ENCODE data around the gene CNNM1. TPM values are rescaled to one million over a fixed set of nuclear protein-coding genes. Genes with fewer than 3 reads are reported as not detected.

Gene CNNM1
- total RNA-seq, 6 donors from 2014 or later = 0.40 to 1.1 (median 0.69) TPM; not detected in 1

DNA sequence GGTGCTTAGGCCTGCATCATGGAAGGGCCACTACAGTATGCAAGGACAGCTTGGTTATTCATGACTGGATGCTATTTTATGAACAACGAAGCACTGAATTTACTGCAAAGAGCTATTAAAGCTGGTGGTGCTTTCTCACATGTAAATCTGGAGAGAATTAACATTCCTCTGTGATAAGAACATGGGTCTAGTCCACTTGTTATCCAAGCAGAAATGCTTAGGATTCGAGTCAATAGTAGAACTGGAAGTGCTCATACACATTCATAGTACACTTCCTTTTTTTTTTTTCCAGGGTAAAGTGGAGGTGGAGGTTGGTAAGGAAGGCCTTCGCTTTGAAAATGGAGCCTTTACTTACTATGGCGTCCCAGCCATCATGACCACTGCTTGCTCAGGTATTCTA is 35.0 kb downstream of the CNNM1 start:
- Histone ChIP-seq H3K4me3 (no peak overlapping the region), H3K9me3 (no peaks in the 10 kb centered on the region), H3K36me3 (no peaks in the 10 kb centered on the region), H3K27ac (no peak overlapping the region), H3K4me1 (no peaks in the 10 kb centered on the region), H3K27me3 (no peaks in the 10 kb centered on the region)
- no peak for DNase-seq
- ATAC-seq (ENCODE audit: low FRiP score in 2 of 2) = no peak
- TF ChIP-seq CTCF (IDR thresholded peaks at IDR 0.05) (no peak), EP300 (IDR thresholded peaks at IDR 0.05) (no peak), POLR2A (IDR thresholded peaks at IDR 0.05) (no peak), POLR2AphosphoS5 (IDR thresholded peaks at IDR 0.05) (no peak)
- 67 to 71% methylated on average over 4 of the region's 4 CpGs for WGBS, 2 donors

GRCh38 chr10:99365311-99365710 is 36.2 kb downstream of the CNNM1 start:
- ATAC-seq (ENCODE audit: low FRiP score in 2 of 2) = no peak
- Histone ChIP-seq H3K4me3 (no peak overlapping the region), H3K4me1 (no peaks in the 10 kb centered on the region), H3K36me3 (no peaks in the 10 kb centered on the region), H3K27me3 (no peaks in the 10 kb centered on the region), H3K27ac (no peak overlapping the region), H3K9me3 (no peaks in the 10 kb centered on the region)
- no peak for TF ChIP-seq POLR2A (IDR thresholded peaks at IDR 0.05)
- no peak for TF ChIP-seq POLR2AphosphoS5 (IDR thresholded peaks at IDR 0.05)
- no peak for TF ChIP-seq CTCF (IDR thresholded peaks at IDR 0.05)
- TF ChIP-seq EP300 (IDR thresholded peaks at IDR 0.05) = no peak
- DNase-seq = no peak
- WGBS, 2 donors = 33% methylated on average over 1 of the region's 1 CpG

GRCh38 chr10:99365736-99366135 is 36.6 kb downstream of the CNNM1 start:
- 73 to 85% methylated on average over 1 of the region's 1 CpG for WGBS, 2 donors
- Histone ChIP-seq H3K27ac (no peak overlapping the region), H3K9me3 (no peaks in the 10 kb centered on the region), H3K4me3 (no peak overlapping the region), H3K4me1 (no peaks in the 10 kb centered on the region), H3K36me3 (no peaks in the 10 kb centered on the region), H3K27me3 (no peaks in the 10 kb centered on the region)
- DNase-seq = no peak
- TF ChIP-seq POLR2A (IDR thresholded peaks at IDR 0.05) = no peak
- TF ChIP-seq POLR2AphosphoS5 (IDR thresholded peaks at IDR 0.05) = no peak
- no peak for TF ChIP-seq EP300 (IDR thresholded peaks at IDR 0.05)
- TF ChIP-seq CTCF (IDR thresholded peaks at IDR 0.05) = no peak
- ATAC-seq (ENCODE audit: low FRiP score in 2 of 2) = no peak

DNA sequence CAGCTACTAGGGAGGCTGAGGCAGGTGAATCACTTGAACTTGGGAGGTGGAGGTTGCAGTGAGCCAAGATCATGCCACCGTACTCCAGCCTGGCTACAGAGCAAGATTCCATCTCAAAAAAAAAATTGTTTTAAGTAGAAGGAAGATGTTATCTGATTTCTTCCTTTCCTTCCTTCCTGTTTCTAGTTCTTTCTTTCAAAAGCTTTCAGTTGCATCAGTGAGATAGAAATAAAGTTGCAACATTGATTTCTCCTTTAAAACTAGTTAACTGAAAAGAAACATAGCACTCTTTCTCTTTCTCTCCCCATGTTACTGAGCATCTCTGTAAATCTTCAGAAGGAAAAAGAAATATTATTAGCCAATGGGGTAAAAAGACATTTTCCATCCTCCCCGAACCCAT is 37.5 kb downstream of the CNNM1 start:
- H3K4me3 ChIP-seq = no peak overlapping the region
- H3K4me1 ChIP-seq = no peaks in the 10 kb centered on the region
- no peak overlapping the region for H3K27ac ChIP-seq
- H3K27me3 ChIP-seq = no peaks in the 10 kb centered on the region
- DNase-seq (no peak), ATAC-seq (ENCODE audit: low FRiP score in 2 of 2) (no peak)
- TF ChIP-seq POLR2AphosphoS5 (IDR thresholded peaks at IDR 0.05) = no peak
- TF ChIP-seq CTCF (IDR thresholded peaks at IDR 0.05) = no peak
- no peak for TF ChIP-seq POLR2A (IDR thresholded peaks at IDR 0.05)
- TF ChIP-seq EP300 (IDR thresholded peaks at IDR 0.05) = no peak
- WGBS, 2 donors = 67 to 72% methylated on average over 2 of the region's 2 CpGs
- no peaks in the 10 kb centered on the region for H3K9me3 ChIP-seq
- H3K36me3 ChIP-seq = no peaks in the 10 kb centered on the region

DNA sequence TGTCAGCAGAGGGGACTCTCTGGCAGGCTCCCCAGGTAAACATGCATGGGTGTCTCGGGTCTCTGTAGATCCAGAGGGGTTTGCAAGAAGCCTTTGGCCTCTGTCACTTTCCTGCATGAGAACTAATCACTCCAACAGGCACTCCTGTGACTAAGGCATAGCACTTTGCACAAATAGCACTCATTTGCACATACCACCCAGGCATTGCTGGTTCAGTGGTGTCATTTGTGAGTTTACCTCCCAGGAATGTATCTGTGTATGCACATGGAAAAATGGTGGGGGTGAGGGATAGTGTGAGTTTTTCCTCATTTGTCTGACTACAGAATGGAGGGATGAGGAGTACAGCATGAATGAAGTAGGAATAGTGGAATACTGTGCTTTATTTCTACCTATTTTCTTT is 39.5 kb downstream of the CNNM1 start:
- Histone ChIP-seq H3K36me3 (no peaks in the 10 kb centered on the region), H3K4me3 (no peak overlapping the region), H3K4me1 (no peaks in the 10 kb centered on the region), H3K27me3 (no peaks in the 10 kb centered on the region), H3K27ac (no peak overlapping the region), H3K9me3 (no peaks in the 10 kb centered on the region)
- no peak for TF ChIP-seq EP300 (IDR thresholded peaks at IDR 0.05)
- no peak for TF ChIP-seq POLR2A (IDR thresholded peaks at IDR 0.05)
- no peak for TF ChIP-seq POLR2AphosphoS5 (IDR thresholded peaks at IDR 0.05)
- TF ChIP-seq CTCF (IDR thresholded peaks at IDR 0.05) = no peak
- DNase-seq (no peak), ATAC-seq (ENCODE audit: low FRiP score in 2 of 2) (no peak)
- WGBS, 2 donors = 50 to 60% methylated on average over 1 of the region's 1 CpG
